ENCODE data around the gene IL7R. TPM values are rescaled to one million over a fixed set of nuclear protein-coding genes. Genes with fewer than 3 reads are reported as not detected.

The IL7R gene
- polyA plus RNA-seq, 1 experiment, result 43.7 TPM

DNA sequence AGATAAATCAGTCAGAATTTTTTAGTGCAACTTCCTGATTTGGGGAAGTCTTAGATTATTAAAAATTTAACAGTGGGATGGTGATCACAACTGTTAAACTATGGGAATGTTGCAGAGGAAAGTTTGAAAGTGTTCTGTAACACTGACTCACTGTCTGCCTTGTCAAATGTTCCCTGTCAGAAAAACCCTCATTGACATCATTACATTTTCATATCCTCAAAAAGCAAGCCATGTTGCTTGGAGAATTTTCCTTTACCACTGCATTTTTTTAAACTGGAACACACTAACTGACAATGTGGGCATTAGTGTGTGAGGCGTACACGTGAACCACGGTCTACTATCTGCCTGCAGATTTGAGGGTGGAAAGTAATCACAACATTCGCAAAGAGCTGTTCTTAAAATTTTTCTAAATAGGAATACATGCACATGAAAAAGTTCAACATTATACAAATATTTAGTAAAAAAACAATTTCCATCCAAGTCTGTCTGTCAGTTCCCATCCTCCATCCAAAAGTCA lies 28.6 kb upstream of the IL7R start:
- CTCF ChIA-PET, result no interaction called here
- no peak for TF ChIP-seq CTCF (IDR thresholded peaks at IDR 0.05; ENCODE audit: low read depth, low read length)
- H3K27ac ChIP-seq (ENCODE audit: low read depth, low read length), result no peak overlapping the region
- no peak overlapping the region for H3K4me3 ChIP-seq (ENCODE audit: low read depth, low read length)
- H3K27me3 ChIP-seq (ENCODE audit: control insufficient read depth, insufficient read depth, low read length), result peaks cover 2% of the 10 kb centered on the region
- POLR2A ChIA-PET, result no interaction called here
- DNase-seq (ENCODE audit: low read depth, low spot score), result no peak
- no peaks in the 10 kb centered on the region for H3K9me3 ChIP-seq (ENCODE audit: control insufficient read depth, insufficient read depth, low read length)

GRCh38 chr5:35830587-35830986 lies 26.1 kb upstream of the IL7R start:
- H3K27me3 ChIP-seq (ENCODE audit: control insufficient read depth, insufficient read depth, low read length), result peaks cover 2% of the 10 kb centered on the region
- DNase-seq (ENCODE audit: low read depth, low spot score), result no peak
- ChIA-PET POLR2A (no interaction called here), CTCF (no interaction called here)
- H3K9me3 ChIP-seq (ENCODE audit: control insufficient read depth, insufficient read depth, low read length), result no peaks in the 10 kb centered on the region
- TF ChIP-seq CTCF (IDR thresholded peaks at IDR 0.05; ENCODE audit: low read depth, low read length), result no peak
- no peak overlapping the region for H3K4me3 ChIP-seq (ENCODE audit: low read depth, low read length)
- no peak overlapping the region for H3K27ac ChIP-seq (ENCODE audit: low read depth, low read length)

DNA sequence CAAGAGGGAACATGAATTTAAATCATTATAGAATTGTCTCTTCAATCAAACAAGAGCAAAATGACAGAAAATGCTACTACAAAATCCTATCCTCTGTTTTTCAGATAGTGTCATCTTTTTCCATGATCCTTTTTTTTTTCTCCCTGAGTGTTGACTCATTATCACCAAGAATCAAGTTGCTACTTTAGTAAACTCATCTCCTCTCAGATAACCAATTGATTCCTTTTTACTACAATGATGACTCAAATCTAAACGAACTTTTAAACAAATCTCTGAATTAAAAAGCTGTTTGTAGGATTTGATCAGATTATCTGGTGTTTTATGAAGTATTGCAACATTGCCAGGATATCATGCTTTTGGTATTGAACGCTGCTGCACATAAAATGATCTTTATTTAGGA lies 23.9 kb upstream of the IL7R start:
- no peaks in the 10 kb centered on the region for H3K9me3 ChIP-seq (ENCODE audit: control insufficient read depth, insufficient read depth, low read length)
- no peak overlapping the region for H3K27ac ChIP-seq (ENCODE audit: low read depth, low read length)
- ChIA-PET POLR2A (interaction anchor here (0.7 kb wide), 1 partner anchor 18 kb away, joined by 5 read pairs; no protein-coding TSS in a partner anchor), CTCF (interaction anchor here (0.6 to 0.7 kb wide), 2 partner anchors 40 to 1546 kb away, joined by 4 read pairs; no protein-coding TSS in a partner anchor)
- H3K27me3 ChIP-seq (ENCODE audit: control insufficient read depth, insufficient read depth, low read length), result no peaks in the 10 kb centered on the region
- TF ChIP-seq CTCF (IDR thresholded peaks at IDR 0.05; ENCODE audit: low read depth, low read length), result no peak
- H3K4me3 ChIP-seq (ENCODE audit: low read depth, low read length), result no peak overlapping the region
- no peak for DNase-seq (ENCODE audit: low read depth, low spot score)

GRCh38 chr5:35833224-35833623 lies 23.5 kb upstream of the IL7R start:
- H3K4me3 ChIP-seq (ENCODE audit: low read depth, low read length), result no peak overlapping the region
- no peaks in the 10 kb centered on the region for H3K27me3 ChIP-seq (ENCODE audit: control insufficient read depth, insufficient read depth, low read length)
- ChIA-PET CTCF (interaction anchor here (0.6 to 0.7 kb wide), 2 partner anchors 41 to 1545 kb away, joined by 4 read pairs; no protein-coding TSS in a partner anchor), POLR2A (interaction anchor here (0.7 kb wide), 1 partner anchor 18 kb away, joined by 5 read pairs; no protein-coding TSS in a partner anchor)
- DNase-seq (ENCODE audit: low read depth, low spot score), result no peak
- TF ChIP-seq CTCF (IDR thresholded peaks at IDR 0.05; ENCODE audit: low read depth, low read length), result no peak
- H3K9me3 ChIP-seq (ENCODE audit: control insufficient read depth, insufficient read depth, low read length), result no peaks in the 10 kb centered on the region
- H3K27ac ChIP-seq (ENCODE audit: low read depth, low read length), result no peak overlapping the region

GRCh38 chr5:35835796-35836742 lies 20.6 kb upstream of the IL7R start:
- ChIA-PET POLR2A (no interaction called here), CTCF (no interaction called here)
- H3K27ac ChIP-seq (ENCODE audit: low read depth, low read length), result no peak overlapping the region
- no peak for TF ChIP-seq CTCF (IDR thresholded peaks at IDR 0.05; ENCODE audit: low read depth, low read length)
- H3K9me3 ChIP-seq (ENCODE audit: control insufficient read depth, insufficient read depth, low read length), result no peaks in the 10 kb centered on the region
- DNase-seq (ENCODE audit: low read depth, low spot score), result no peak
- H3K4me3 ChIP-seq (ENCODE audit: low read depth, low read length), result no peak overlapping the region
- no peaks in the 10 kb centered on the region for H3K27me3 ChIP-seq (ENCODE audit: control insufficient read depth, insufficient read depth, low read length)
